Stimulated activated CD8-positive, alpha-beta memory T cell treated with anti-CD3 and anti-CD28 coated beads, Interleukin-12 subunit alpha, Interleukin-12 subunit beta, amount 100 ng/mL, for 4 hours (primary cell): ENCODE results near the gene MYL7.
"Not testable (repeated sequence)": the region's sequence is repeated elsewhere in the genome, so short reads cannot be mapped to it uniquely, and the experiment has no call there.

ENCODE experiments used
- DNase-seq: peaks from one replicate; pipeline ENCODE4 v3.0.0-alpha.2; 2020; ENCODE audit warnings: low read depth

The MYL7 gene

DNA sequence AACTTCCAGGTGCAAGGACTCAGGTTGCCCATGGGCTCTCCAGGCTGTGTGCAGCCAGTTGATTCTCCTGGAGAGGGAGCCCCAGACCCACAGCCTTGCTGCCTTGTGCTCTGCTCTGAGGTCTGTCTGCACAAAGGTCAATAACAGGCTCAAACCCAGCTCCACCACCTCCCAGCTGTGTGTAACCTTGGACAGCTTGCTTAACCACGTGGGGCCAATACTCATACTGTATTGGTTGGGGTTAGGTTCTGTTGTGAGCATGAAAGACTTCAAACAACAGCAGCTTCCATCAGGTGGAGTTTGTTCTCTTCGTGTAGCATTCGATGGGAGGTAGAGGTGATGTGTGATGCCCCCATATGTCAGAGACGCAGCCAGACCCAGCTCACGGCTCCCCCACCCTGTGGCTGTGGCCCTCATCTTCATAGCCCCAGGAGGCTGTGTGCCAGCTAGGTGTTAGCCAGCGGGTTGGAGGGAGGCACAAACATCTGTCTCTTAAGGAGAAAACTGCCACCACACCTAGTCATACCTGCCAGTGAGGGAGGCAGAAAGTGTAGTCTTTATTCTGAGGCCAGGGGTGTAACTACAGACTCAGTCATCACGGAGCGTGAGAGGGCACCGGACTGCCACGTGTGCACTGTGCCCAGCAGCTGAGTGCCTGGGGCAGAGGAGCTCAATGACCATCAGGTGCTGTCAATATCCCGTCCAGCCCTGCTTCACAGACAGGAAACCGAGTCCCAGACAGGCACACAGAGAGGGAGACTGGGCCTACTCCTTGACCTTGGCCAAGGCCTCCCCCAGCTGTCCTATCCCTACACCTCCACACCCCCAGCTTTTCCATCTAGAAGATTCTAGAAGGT, 9.7 kb downstream of the MYL7 start:
- no peak for DNase-seq

GRCh38 chr7:44128721-44129582, 12.2 kb downstream of the MYL7 start:
- DNase-seq: no peak

- no peak for DNase-seq
Measured at GRCh38 chr7:44127161-44127560, 14.0 kb downstream of the MYL7 start.

- DNase-seq: not testable (repeated sequence)
Measured at GRCh38 chr7:44126574-44126973, 14.6 kb downstream of the MYL7 start.

- no peak for DNase-seq
Measured at GRCh38 chr7:44124822-44125202, 16.3 kb downstream of the MYL7 start.

DNA sequence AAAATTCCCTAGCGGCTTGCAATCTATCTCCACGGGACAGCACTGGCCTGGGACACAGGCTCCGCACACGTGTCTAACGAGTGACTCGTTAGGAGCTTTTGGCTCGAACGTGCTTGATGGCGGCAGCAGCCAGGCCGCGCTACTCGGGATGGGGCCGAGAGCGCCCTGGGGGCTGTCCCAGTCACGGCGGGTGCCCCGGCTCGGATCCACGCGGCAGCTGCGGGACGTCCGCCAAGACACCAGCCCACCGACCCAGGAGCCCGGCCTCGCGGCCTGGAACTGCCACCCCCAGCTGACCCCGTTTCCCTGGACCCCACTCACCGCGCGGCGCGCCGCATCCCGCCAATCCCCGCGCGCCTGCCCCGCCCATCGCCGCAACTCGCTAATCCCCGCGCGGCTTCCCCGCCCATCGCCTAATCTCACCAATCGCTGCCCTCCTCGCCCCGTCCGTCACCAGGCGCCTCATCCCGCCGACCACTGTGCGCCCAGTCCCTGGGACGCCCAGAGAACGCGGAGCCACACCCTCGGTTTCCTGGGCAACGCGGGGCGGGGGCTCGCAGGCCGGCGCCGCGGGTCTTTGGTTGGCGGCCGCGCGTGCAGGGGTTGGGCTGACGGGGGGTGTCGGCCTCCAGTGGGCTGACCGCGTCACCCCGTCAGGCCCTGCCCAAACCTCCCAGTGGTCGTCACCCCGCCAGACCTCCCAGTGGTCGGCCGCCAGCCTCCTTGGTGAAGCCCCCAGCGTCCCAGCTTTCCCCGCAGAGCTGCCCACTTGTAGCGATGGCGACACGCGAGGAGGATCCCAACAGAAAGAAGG, 17.7 kb downstream of the MYL7 start, which contains the start of gene POLD2:
TSS of gene POLD2 (minus strand) at position 359 of the 814 bp plus-strand sequence. CDS start 1,495 bp downstream, outside the sequence.
- peak; percentile 97 for DNase-seq

DNA sequence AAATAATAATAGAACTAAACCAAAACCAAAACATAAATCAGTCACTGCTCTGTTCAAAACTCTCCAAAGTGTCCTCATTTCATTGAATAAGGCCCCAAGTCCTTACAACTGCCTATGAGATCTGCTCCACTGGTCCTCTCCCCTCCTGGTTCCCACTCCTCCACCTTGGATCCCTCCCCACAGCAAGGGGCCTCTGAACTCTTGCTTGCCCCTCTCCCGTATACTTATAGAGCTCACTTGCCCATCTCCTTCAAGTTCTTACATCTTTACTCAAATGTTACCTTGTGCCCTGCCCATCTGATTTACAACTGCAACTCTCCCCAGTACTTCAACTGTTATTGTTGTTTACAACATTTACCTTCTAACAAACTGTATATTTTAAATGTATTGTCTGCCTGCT, 18.6 kb downstream of the MYL7 start:
- no peak for DNase-seq

DNA sequence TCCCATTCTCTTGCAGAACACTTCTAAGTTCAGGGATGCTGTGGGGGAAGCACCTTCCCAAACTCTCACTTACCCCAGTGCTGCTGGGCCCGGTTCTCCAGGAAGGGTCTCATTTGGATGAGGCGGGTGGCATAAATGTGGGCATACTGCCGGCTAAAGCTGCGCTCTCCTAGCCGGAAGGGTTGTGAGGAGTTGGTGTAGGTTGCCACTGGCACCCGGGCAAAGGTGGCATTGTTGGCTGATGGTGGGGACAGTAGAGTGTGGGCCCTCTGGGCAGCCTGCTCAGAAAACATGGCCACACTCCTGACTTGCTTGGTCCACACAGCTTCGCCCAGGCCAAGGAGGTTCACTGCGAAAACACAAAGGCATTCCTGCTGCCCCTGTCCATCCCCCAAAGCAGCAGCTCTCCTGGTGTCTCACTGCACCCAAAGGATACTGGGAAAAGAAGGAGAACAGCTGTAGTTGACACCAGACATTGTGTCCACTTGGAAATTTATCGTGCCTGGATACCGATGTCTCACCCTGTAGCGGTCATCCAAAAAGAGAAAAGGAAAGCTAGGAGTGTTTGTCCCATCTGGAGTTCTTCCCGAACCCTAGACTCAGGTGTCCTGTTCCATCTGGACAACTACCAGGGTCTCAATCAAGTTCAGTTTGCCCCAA, 19.2 kb downstream of the MYL7 start:
- DNase-seq: no peak

DNA sequence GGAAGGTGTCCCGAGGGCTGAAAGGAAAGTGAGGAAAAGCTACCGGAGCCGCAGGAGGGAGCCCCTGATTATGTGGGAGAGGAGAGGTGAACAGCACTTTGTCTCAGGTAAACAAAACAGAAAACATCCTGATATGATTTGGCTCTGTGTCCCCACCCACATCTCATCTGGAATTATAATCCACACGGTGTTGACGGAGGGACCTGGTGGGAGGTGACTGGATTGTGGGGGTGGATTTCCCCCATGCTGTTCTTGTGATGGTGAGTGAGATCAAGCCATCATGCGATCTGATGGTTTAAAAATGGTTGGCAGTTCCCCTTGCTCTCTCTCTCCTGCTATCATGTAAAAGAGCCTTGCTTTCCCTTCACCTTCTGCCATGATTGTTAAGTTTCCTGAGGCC, 20.7 kb downstream of the MYL7 start:
- DNase-seq: no peak

DNA sequence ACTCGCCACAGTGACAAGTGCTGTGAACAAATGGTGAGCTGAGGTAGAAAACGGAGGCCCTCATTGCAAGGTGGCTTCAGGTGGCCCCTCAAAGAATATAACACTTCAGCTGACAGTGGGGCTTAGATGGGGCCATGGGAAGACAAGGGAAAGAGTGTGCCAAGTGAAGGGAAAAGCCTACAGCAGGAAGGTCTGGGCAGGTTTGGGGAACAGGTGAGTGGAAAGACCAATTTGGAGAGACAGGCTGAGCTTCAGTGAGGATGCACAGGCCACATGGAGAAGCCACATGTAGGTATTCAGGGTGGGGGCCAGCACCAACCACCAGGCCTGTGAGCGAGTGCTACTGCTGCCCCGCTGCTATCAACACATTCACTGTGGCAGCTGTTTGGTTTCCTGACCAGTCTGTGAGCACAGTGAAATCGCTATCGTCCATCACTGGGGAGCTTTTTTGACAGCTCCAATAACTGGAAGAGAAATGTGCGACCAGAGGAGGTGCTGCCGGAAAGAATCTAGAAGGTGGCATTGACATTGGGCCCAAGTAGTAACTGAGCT, 21.2 kb downstream of the MYL7 start:
- DNase-seq: no peak

GRCh38 chr7:44117801-44118429, 23.2 kb downstream of the MYL7 start:
- DNase-seq: no peak

DNA sequence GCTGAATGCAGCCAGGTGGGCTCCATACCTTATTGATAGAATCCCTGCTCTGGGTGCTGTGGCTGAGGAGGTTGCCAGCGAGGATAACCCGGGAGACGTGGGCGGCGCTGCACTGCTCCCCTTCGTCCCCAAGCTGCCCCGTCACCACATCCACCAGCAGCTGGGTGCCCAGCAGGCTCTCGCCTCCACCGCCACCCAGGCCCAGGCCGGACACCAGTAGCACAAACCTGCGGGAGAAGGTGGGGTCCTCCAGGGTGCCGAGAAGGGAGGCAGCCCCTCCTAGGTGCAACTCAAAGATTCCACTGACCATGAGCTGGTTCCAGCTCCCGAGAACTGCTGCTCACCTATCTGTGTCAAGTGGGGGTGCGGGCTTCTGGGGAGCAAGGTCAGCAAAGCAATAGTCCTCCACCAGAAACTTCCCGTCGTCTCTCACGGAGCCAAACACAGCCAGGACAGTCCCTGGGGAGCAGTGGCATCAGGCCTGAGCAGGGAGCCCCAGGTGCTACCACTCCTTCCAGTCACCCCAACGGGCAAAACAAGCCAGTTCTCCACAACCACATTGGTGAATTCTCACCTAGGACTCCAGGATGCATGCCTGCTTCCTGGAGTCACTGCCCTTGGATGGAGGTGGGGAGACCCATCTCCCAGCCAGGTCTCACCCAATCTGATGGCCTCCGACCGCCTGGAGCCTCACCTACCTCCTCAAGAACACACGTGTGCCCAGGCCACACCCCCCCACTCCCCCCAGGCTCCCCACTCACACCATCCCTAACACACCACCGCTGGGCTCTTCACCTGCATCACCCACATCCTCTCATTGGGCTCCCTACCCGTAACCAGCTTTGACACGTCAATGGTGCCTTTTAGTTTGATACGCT, 24.1 kb downstream of the MYL7 start:
- DNase-seq: no peak

GRCh38 chr7:44116087-44116788, 24.9 kb downstream of the MYL7 start:
- DNase-seq: no peak

DNA sequence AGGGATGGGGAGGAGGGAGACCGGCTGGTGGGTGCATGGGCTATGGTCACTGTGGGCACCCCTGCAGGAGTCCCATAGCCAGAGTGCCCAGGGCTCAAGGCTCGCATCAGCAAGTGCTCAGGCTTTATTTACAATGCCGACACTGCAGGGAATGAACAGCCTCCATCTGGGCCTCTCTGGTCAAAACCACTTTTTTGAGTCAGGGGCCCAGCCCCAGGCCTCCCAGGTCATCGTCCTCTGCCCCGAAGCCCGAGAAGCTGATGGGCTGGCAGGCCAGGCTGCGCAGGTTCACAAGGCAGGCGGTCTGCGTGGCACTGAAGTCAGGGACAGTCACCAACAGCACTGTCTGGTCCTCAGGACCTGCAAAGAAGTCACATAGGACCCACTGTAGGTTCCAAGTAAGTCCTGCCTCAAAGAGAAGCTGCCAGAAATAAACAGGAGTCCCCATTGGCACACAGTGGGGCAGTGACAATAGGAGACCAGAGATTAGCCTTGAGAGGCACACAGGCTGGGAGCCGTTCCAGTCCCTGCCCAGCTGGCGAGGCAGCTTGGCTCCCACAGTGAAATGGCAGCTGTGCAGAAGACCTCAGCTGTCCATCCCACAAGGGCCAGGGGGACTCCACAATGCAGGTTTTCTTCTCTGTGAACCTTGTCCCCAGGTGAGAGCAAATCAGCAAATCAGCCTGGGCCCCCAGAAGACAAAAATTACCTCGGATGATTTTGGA, 26.4 kb downstream of the MYL7 start:
- DNase-seq: no peak

DNA sequence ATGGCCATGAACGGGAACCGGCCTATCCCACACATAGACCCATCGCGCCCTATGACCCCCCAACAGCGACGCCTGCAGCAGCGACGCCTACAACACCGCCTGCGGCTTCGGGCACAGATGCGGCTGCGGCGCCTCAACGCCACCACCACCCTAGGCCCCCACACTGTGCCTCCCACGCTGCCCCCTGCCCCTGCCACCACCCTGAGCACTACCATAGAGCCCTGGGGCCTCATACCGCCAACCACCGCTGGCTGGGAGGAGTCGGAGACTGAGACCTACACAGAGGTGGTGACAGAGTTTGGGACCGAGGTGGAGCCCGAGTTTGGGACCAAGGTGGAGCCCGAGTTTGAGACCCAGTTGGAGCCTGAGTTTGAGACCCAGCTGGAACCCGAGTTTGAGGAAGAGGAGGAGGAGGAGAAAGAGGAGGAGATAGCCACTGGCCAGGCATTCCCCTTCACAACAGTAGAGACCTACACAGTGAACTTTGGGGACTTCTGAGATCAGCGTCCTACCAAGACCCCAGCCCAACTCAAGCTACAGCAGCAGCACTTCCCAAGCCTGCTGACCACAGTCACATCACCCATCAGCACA, 27.3 kb downstream of the MYL7 start:
- DNase-seq: no peak

GRCh38 chr7:44112997-44113763, 28.0 kb downstream of the MYL7 start:
- DNase-seq: no peak
